H54 (cell line): Measurements from ENCODE around the gene CDKAL1.

Experiments used
- DNase-seq: peaks from one replicate; pipeline ENCODE4 v3.0.0; 2011; ENCODE audit warnings: low spot score, mixed read lengths; ENCODE audit not compliant: insufficient read length
- FAIRE-seq: peaks from 3 replicates; lab custom pipeline; 2011; peaks lifted over from hg19 to GRCh38; lab: Jason Lieb, UNC
- POLR2A ChIP-seq: IDR thresholded peaks from 2 replicates; pipeline ENCODE4 v1.6.1; 2011; ENCODE audit warnings: low read depth, mild to moderate bottlenecking, low read length

CDKAL1 gene

DNA sequence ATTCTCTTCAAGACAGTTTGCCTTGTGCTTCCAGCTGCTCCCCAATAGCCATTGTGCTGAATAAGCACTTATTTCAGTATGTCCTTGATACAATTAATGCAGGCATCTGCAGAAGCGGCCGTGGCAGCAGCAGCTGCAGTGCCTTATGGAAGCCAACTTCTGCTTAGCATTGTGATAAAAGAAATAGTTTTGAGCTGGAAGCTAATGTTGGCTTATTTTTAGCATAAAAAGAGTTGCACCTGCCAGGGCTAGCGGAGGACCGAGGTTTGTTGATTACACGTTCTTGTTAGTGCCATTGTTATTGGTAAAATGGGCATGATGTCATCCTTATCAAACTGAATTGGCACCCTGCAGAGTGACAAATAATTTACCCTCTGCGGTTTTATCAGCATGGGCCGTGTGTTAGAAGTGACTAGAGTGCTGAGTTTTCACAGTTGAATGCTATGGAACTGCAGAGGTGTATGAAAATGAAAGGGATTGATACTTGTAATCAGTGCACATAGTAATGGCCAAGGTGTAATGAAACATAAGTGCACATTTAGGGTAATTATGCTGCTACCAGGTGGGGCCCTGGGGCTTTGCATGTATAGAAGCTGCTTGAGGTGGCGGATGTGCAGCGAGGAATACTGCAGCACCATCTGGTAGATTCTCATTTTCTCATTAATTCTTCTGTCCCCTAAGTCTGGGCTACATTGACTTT, 334.3 kb downstream of the CDKAL1 start:
- TF ChIP-seq POLR2A = no peak
- DNase-seq = no peak
- FAIRE-seq = no peak

DNA sequence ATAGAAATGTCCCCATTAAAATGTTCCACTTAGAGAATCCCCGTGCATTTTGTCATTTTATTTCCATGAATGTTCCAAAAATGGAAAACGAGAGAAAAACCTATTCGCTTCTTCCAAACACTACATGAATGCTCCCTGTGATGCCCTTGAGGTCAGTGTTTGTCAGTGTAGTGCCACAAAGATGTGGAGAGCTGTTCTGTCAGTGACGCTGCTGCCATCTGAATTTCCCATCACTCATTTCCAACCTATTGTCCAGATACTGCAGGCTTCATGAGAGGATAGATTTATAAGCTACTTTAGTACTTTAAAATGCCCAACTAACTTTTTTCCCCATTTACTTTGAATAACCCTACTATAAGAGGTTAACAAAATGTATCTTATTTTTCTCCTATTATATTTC, 335.8 kb downstream of the CDKAL1 start:
- TF ChIP-seq POLR2A = no peak
- FAIRE-seq = peak; percentile 11

DNA sequence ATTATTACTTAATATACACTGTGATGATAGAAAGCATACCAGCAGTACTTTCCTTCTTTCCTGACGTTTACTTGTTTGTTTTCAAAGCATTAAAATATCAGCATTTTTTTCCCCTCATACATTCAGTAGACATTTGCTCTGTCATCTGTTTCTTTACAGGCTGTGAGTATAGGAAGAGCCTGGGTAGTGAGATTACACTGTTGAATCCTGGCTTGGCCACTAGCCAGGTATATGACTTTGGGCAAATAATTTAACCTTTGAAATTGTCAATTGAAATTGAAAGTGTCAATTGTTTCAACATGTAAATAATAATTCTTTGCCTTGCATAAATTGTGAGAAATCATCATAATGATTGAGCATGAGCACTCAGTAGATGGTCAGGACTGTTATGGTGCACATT, 336.2 kb downstream of the CDKAL1 start:
- no peak for TF ChIP-seq POLR2A
- no peak for DNase-seq
- FAIRE-seq = peak; percentile 33

More for the DNA sequence above, 335.8 kb downstream of the CDKAL1 start:
- no peak for DNase-seq

DNA sequence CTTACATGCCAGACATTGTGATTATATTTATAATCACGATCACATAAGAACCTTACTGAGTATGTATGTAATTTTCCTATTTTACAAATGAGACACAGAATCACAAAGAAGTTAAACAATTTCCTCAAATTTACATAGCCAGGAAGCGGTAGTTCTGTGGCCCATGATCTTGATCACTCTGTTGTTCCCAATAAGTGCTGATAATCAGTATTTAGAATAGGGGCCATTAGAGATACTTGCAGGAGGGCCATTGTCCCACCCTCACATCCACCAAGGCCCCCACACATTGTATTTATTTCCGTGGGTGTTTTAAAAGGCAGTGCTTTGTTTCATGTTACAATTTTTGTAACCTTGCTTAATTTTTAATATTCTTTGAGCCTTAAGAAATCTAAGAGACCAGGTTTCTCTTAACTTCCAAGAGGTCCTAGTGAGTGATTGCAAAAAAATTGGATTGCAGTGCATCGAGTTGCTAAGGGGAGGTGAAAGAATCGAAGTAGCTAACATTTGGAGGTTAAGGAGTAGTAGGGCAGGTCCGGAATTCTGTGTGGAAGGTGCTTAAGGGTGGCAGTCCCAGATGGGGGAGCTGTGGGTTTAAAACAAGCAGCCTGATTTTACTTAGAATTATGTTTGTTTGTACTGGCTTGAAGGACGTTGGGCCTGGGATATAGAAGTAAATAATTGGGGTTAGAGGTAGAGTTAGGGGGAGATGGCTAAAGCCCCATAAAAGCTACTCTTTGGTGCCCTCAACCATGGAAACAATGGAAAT, 339.4 kb downstream of the CDKAL1 start:
- FAIRE-seq = peak; percentile 11
- no peak for DNase-seq
- no peak for TF ChIP-seq POLR2A

DNA sequence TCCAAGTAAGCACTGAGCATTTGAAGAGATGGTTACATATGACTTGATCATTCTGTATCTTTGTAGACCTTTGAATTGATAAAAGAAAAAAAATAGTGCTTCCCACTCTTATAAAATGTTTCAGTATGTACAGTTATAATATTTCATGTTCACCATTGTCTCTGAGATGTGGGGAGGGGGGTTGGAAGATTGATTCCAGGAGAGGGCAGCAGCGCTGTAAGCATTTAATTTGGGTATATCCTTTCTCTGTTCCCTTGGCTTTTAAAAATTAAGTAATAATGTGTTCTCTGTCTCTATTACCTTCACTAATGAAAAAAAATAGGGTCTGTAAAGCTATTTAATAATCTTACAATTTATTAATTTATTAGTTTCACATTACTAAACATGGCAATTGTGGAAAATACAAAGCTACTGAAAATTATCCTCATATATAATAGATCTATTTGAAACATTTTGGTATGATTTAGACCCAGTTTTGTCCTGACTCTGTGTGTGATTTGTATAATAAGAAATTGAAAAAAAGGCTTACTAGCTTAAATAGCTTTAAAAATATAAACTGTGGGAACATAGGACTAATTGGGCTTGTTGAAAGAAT, 341.2 kb downstream of the CDKAL1 start:
- FAIRE-seq (peak; percentile 58), DNase-seq (no peak)
- no peak for TF ChIP-seq POLR2A

DNA sequence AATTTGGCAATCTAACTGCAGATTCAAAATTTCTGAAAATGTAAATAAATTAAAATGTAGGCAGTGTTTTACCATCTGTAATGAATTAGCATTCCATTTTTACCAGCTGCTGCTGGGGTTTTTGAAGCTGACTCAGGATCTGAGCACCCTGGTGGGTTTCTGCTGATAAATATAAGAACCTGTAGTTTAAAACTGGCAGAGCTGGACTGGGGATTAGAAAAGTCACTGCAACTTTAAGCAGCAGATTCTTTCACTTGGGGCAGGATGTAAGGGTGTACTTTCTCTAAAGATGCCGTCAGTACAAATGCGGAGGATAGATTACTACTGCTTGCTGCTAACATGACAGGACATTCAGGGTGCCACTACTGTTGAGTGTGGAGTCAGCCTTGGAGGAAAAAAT, 341.8 kb downstream of the CDKAL1 start:
- no peak for TF ChIP-seq POLR2A
- DNase-seq (peak; percentile 6), FAIRE-seq (peak; percentile 87)

DNA sequence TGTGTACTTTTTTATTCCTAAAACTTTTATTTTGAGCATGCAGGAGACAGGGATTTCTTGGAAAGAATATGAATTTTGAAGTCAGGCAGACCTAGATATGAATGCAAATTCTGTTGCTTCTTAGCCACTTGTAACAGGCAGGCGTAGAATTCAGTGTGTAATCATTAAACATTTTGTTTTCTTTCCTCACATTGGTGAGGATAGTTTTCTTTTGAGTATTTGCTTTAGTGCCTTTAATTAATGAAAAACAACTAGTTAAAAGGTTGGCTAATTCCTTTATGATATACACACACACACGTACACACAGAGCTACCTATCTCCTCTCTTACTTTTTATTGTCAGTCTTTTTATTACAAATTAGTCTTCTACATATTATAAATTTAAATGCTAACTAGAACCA, 342.3 kb downstream of the CDKAL1 start:
- no peak for TF ChIP-seq POLR2A
- DNase-seq = no peak
- FAIRE-seq = no peak

DNA sequence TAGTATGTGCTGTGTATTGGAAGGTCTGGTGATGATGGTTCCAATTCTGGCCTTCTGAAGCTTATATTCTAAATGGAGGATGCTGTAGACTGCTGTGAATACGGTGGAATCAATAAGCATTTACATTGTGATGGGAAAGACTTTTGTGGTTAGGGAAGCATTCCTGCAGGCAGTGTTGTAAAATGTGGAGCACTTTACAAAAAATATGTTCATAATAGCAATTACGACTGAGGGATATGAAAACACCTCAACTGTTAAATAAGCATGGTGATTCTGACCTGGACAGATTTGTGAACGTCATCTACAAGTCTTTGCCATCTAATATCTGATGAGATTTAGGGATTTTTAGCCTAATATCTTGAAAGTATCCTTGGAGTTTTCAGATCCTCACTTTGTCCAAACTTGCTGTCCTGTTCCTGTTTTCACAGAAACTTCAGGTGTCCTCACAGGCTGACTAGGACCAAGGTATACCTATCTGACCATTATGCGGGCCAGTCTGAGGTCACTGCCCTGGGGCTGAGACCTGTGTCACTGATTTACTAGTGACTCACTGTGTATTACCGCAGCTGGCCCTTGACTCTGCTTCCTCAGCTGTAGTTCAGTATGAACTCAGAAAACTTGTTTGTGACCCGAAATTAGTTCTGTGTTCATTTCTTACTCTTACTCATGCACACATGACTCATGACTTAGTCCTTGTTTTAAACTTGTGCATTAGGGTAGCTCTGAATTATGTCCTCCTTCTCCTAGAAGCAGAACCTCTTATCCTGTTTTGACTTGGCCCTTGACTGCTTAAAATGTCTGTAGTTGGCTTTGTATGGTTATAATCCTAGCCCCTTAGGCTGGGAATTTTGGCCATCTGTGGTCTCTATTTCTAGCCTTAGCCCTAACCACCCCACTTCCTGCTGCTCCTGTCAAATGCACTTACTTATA, 343.0 kb downstream of the CDKAL1 start:
- peak; percentile 100 for FAIRE-seq
- no peak for TF ChIP-seq POLR2A
- peak; percentile 52 for DNase-seq

DNA sequence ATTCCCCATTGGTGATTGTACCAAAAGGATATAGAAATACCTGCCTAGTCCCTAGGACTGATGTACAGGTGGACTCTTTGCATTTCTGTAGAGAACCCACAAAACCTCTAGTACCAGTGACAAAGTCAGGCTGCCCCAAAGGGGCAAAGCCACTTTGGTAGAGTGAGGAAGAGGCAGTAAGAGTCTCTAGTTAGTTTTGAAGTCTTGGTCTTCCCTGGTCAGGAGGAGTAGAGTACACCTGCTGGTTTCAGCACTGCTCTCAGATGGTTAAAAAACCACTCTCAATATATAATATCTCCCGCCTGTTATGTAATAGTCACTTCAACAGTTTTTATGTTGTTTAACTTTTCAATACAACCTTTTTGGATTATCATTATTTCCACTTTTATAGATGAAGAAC, 344.9 kb downstream of the CDKAL1 start:
- DNase-seq = no peak
- TF ChIP-seq POLR2A = no peak
- FAIRE-seq = no peak

DNA sequence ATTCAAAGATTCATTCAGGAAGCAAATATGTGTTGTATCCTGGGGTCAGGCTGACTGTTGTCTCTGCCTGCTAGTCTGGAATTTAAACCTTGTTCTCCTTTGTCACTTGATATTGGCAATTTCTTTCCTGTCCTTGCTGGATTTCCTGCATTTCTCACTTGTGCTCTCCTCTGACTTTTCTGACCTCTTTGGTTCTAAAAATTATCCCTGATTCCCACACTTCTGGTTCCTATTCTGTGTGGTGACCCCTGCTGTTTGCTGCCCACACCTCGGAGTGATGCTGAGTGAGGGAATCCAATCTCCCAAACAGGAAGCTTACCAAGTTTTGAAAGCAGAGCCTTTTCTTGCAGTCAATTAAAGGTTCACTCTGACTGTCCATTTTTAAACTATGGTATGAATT, 345.3 kb downstream of the CDKAL1 start:
- no peak for TF ChIP-seq POLR2A
- DNase-seq (no peak), FAIRE-seq (peak; percentile 53)

DNA sequence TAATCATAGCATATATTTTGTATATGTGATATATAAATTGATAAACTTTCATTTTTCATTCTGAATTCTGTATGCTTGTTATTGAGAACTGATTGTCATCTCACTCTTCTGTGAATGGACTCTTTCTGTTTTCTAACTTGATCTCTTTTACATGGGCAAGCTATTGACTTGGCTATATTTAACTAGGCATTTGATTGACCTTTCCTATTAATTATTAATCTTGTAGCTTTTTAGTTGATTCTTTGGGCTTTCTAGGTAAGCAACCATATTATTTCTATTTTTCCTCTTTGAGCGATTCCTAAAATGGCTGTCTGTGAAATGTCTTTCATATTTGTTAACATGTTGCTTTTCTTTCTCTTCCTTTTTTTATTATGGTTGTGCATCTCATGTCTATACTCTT, 347.1 kb downstream of the CDKAL1 start:
- no peak for FAIRE-seq
- no peak for TF ChIP-seq POLR2A
- DNase-seq = no peak

DNA sequence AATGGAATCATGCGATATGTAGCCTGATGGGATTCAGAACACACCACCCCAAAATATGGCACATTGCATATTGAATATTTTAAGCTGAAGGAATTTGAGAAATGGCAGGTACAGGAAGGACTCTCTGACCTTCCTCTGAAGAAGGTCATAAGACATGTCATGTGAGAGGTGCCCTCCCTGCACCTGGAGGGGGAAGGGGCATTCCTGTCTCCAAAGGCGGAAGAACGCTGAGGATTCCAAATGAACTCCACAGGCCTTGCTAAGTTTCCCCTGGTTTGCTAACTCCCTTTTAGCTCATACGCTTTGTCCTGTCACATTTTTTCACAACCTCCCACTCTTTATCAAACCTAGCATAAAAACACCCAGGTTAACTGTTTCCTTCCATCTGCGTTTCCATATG, 347.8 kb downstream of the CDKAL1 start:
- FAIRE-seq (no peak), DNase-seq (no peak)
- no peak for TF ChIP-seq POLR2A

DNA sequence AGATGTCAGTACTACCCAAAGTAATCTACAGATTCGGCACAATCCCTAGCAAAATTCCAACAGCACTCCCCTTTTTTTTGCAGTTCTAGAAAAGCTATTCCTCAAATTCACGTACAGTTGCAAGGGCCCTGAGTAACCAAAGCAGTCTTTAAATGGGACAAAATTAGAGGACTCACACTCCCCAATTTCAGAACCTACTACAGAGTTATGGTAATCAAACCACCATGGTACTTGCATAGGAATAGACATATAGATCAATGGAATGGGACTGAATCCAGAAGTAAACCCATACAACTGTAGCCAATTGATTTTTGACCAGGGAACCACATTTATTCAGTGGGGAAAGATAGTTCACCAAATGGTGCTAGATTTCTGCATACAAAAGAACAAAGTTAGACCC, 350.8 kb downstream of the CDKAL1 start:
- no peak for TF ChIP-seq POLR2A
- FAIRE-seq = no peak
- no peak for DNase-seq
